Lung (tissue), 12 donors: ENCODE data around the gene PARP14. TPM values are rescaled to one million over a fixed set of nuclear protein-coding genes. Genes with fewer than 3 reads are reported as not detected.
"Not testable (repeated sequence)": the region's sequence is repeated elsewhere in the genome, so short reads cannot be mapped to it uniquely, and the experiment has no call there.

Experiments
- ATAC-seq: fragments of 200-7000 bp; cut with Tn5 transposase; one replicate; pipeline ENCODE4 v1.9.1; 2020; ENCODE audit warnings: moderate number of reproducible peaks; ENCODE audit not compliant: insufficient read depth, low FRiP score
- DNase-seq, 3 donors: peaks; one replicate each; pipeline ENCODE4 v3.0.0-alpha.2; 2013 to 2017
- H3K27ac ChIP-seq, 2 donors: one replicate each; pipeline ENCODE4 v1.5.1; 2013; ENCODE audit warnings: mild to moderate bottlenecking in 2 of 2, moderate library complexity in 2 of 2, control low read depth in 1 of 2, inconsistent platforms in 1 of 2, low read depth in 1 of 2, low read length in 1 of 2
- H3K27me3 ChIP-seq, 3 donors: one replicate each; pipeline ENCODE4 v1.5.1; 2013; ENCODE audit warnings: low read length in 2 of 3; ENCODE audit not compliant: control insufficient read depth in 3 of 3, insufficient read depth in 3 of 3
- H3K36me3 ChIP-seq, 4 donors: one replicate each; pipeline ENCODE4 v1.5.1; 2013; ENCODE audit warnings: low read length in 4 of 4, mild to moderate bottlenecking in 1 of 4, moderate library complexity in 1 of 4; ENCODE audit not compliant: control insufficient read depth in 4 of 4, insufficient read depth in 4 of 4
- H3K4me1 ChIP-seq, 5 donors: one replicate each; pipeline ENCODE4 v1.5.1; 2013; ENCODE audit warnings: low read length in 5 of 5, mild to moderate bottlenecking in 2 of 5, moderate library complexity in 1 of 5; ENCODE audit not compliant: control insufficient read depth in 5 of 5, insufficient read depth in 5 of 5
- H3K4me3 ChIP-seq: one replicate; pipeline ENCODE4 v1.5.1; 2013; ENCODE audit warnings: mild to moderate bottlenecking, control low read depth, moderate library complexity
- H3K9ac ChIP-seq, 2 donors: one replicate each; pipeline ENCODE4 v1.5.1; 2013; ENCODE audit warnings: low read length in 2 of 2, control low read depth in 1 of 2; ENCODE audit not compliant: insufficient read depth in 1 of 2
- H3K9me3 ChIP-seq, 4 donors: one replicate each; pipeline ENCODE4 v1.5.1; 2013; ENCODE audit warnings: low read length in 3 of 4, mild to moderate bottlenecking in 1 of 4, moderate library complexity in 1 of 4; ENCODE audit not compliant: control insufficient read depth in 4 of 4, insufficient read depth in 3 of 4
- CTCF ChIP-seq: IDR thresholded peaks from 2 replicates; pipeline ENCODE4 v1.5.1; 2012; ENCODE audit warnings: mild to moderate bottlenecking; ENCODE audit errors: control extremely low read depth, extremely low read depth
- WGBS, 2 donors: extraction: QIAGEN DNeasy Blood & Tissue Kit; methylation state at CpG; one replicate each; pipeline ENCODE4 v1.1.7; 2013; 5-methylcytosine and 5-hydroxymethylcytosine counted together
- polyA plus RNA-seq, 2 donors: library from polyadenylated mRNA; stranded (reverse); fragments of 200-250 nt; gene quantifications; one replicate each; pipeline ENCODE4 v1.2.1, GENCODE V29; 2013
- total RNA-seq, 2 donors: library from RNA; depleted of rRNA in 1 of 2; stranded (reverse); fragments of >200 nt in 1 of 2; gene quantifications; one replicate each; pipeline ENCODE4 v1.2.1, GENCODE V29; 2014 to 2021
- donor health status: control.
- donor health status: control.
- donor health status: Bipolar disorder and iron deficiency.
- donor health status: healthy.
- donor health status: DM: yes; HTN: yes; CAD: no.

The PARP14 gene
- total and polyA plus RNA-seq, 4 donors = 25.6 to 118 (median 54.1) TPM

DNA sequence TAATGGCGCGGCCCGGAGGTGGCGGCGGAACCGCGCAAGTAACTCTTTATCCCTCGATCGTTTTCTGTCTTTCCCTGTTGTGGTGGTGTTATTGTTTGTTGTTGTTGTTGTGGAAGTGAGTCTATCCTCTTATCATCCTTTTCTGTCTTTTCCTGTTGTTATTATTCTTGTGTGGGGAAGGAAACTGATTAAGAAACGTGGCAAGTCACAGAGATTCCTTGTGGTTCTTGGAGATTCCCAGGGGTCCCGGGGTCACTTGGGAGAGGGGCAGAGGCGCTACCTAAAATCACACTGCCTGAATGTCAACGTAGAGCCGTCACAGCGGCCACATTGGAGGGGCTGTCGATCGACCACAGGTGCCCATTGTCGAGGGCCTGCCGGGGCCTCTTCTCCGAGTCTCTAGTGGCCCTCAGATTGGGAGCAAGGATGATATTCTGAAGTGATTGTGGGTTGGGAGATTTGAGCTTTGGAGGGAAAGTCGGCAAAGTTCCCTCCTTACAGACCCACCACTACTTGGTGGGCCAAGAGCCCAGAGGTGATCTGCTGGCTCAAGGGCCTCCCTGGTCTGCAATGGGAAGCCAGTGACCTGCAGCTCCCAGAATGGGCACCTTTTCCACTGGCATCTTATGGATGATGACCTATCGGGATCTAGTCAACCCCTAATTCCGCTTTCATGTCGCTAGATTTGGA, 790 bp downstream of the PARP14 start:
- peak overlapping the region in 1 of 2 donors; percentile 91 for H3K27ac ChIP-seq
- H3K9ac ChIP-seq = peak overlapping the region; percentile 43 to 90
- peak; percentile 19 to 41 (median 32) for DNase-seq
- no peaks in the 10 kb centered on the region for H3K9me3 ChIP-seq
- peaks cover 0 to 28% (median 6%) of the 10 kb centered on the region in 5 donors for H3K4me1 ChIP-seq
- ATAC-seq = no peak
- WGBS, 2 donors = 12 to 18% methylated on average over 24 of the region's 24 CpGs
- H3K27me3 ChIP-seq = no peaks in the 10 kb centered on the region
- peaks cover 0 to 3% (median 1%) of the 10 kb centered on the region in 4 donors for H3K36me3 ChIP-seq
- no peak for TF ChIP-seq CTCF
- peak overlapping the region; percentile 64 for H3K4me3 ChIP-seq

- H3K4me3 ChIP-seq = peak overlapping the region; percentile 64
- H3K36me3 ChIP-seq = peaks cover 0 to 6% (median 3%) of the 10 kb centered on the region in 4 donors
- no peaks in the 10 kb centered on the region for H3K27me3 ChIP-seq
- DNase-seq = no peak
- H3K9ac ChIP-seq = peak overlapping the region in 1 of 2 donors; percentile 43
- no peak for ATAC-seq
- 27 to 67% methylated on average over 3 of the region's 3 CpGs for WGBS, 2 donors
- H3K27ac ChIP-seq = peak overlapping the region in 1 of 2 donors; percentile 91
- TF ChIP-seq CTCF = no peak
- peaks cover 0 to 28% (median 6%) of the 10 kb centered on the region in 5 donors for H3K4me1 ChIP-seq
- no peaks in the 10 kb centered on the region for H3K9me3 ChIP-seq
These were observed 1.4 kb downstream of the PARP14 start for GRCh38 chr3:122681974-122682409.

GRCh38 chr3:122682778-122683411, 2.3 kb downstream of the PARP14 start:
- ATAC-seq, H3K27me3 ChIP-seq, H3K9me3 ChIP-seq, H3K9ac ChIP-seq: not testable (repeated sequence)
- DNase-seq = peak; percentile 45 to 72 (median 53)
- Histone ChIP-seq H3K4me3 (peak overlapping the region; percentile 5), H3K4me1 (peaks cover 0 to 28% (median 8%) of the 10 kb centered on the region in 5 donors), H3K36me3 (peaks cover 0 to 12% (median 9%) of the 10 kb centered on the region in 4 donors), H3K27ac (peak overlapping the region; percentile 62 to 84)
- 60 to 77% methylated on average over 11 of the region's 11 CpGs for WGBS, 2 donors

DNA sequence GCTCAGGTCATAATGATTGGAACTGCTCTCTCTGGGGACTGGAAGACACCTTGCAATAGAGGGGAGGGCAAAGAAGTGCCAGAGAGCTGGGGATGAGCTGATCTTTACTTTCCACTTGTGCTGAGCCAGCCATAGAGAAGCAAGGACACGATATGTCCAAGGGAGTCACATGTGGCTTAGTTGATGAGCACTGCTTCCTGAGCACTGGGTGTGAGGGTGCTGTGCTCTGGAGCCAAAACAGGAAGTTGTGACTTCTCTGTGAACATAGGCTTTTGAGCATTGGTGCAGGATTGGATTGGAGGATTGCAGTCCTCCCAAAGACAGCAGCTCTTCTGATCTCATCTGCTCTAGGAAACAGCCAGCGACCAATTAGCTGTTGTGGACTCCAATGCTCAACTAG, 6.7 kb downstream of the PARP14 start:
- no peak overlapping the region for H3K4me3 ChIP-seq
- peaks cover 5 to 23% (median 23%) of the 10 kb centered on the region in 4 donors for H3K36me3 ChIP-seq
- ATAC-seq (no peak), DNase-seq (no peak)
- no peaks in the 10 kb centered on the region for H3K9me3 ChIP-seq
- H3K27ac ChIP-seq = no peak overlapping the region
- H3K27me3 ChIP-seq = no peaks in the 10 kb centered on the region
- H3K9ac ChIP-seq = no peak overlapping the region
- TF ChIP-seq CTCF = no peak
- peaks cover 0 to 5% (median 0%) of the 10 kb centered on the region in 5 donors for H3K4me1 ChIP-seq
- 73 to 78% methylated on average over 2 of the region's 2 CpGs for WGBS, 2 donors
